SK-MEL-5 (cell line): ENCODE data around the gene STUB1. TPM values are rescaled to one million over a fixed set of nuclear protein-coding genes. Genes with fewer than 3 reads are reported as not detected.
"Not testable (repeated sequence)": the region's sequence is repeated elsewhere in the genome, so short reads cannot be mapped to it uniquely, and the experiment has no call there.

ENCODE experiments used
- DNase-seq: peaks from one replicate; pipeline ENCODE4 v3.0.0-alpha.2; 2016; ENCODE audit warnings: low read depth, low spot score
- in situ Hi-C: cut with HindIII; loops from 2 replicates; pipeline ENCODE4 v1.10.0; 2016; ENCODE audit warnings: low sequenced_read_pairs, high pct_unique_total_duplicates, low pct_unique_long_range_greater_than_20kb
- total RNA-seq: library from RNA; depleted of rRNA; stranded (reverse); fragments of >200 nt; shearing (Covaris generic); gene quantifications from 2 replicates; pipeline ENCODE4 v1.2.3, GENCODE V29; 2014

Gene STUB1
- total RNA-seq, 1 experiment from 2014 or later = 126 TPM

DNA sequence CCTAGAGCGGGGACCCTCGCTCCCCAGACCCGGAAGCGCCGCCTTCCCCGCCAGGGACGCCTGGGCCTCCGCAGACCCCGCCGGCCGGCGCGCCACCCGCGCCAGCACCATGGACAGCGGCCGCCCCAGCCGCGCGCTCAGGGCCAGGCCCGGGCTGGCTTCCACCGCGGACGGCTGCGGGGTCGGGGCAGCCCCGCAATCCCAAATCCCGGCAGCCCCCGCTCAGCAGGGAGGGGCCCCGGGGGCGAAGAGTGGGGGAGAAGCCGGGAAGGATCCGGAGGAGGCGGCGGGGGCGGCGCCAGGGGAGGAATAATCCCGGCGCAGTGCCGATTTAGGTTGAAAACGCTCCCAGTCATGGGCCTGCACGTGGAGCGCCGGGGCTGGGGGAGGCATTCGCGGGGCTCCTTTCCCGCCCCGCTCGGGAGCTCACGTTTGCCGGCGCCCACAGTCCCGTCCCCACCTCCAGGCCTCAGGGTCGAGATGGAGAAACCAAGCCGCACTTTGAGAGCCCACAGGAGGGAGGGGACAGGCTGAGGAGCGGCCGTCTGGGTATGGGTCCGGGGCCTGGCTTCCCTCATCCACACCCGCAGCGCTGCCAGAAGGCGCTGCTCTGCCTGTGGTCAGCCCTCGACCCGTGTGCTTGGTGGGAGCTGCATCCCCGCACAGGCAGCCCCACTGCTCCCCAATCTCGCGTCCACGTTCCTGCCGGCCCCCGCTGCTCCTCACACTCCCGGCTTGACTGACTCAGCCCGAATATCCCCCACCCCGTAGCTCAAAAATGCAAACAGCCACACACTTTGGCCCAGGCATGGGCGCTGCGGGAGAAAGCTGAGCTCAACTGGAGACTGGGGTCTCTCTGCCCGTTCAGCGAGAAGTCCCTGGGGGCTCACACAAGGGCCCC is 20.7 kb downstream of the STUB1 start:
- DNase-seq = no peak
- in situ Hi-C loops = no loop called here

DNA sequence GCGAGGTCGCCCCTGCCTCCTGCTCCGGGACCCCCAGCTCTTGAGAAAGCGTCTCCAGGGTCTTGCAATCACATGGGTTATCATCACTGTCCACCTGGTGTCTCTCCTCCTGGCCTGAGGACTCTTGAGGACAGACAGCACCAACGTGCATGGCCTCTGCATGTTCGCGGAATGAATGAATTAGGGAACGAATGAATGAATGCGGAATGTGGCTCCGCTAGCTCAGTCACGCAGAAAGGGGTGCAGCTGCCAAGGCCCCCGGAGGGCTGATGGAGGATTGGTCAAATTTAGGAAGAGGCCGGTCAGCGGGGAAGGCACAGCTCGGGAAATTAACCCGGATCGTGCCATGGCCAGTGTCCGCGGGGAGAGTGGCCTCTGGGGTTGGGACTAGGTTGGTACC is 22.1 kb downstream of the STUB1 start:
- in situ Hi-C loops = no loop called here
- no peak for DNase-seq

DNA sequence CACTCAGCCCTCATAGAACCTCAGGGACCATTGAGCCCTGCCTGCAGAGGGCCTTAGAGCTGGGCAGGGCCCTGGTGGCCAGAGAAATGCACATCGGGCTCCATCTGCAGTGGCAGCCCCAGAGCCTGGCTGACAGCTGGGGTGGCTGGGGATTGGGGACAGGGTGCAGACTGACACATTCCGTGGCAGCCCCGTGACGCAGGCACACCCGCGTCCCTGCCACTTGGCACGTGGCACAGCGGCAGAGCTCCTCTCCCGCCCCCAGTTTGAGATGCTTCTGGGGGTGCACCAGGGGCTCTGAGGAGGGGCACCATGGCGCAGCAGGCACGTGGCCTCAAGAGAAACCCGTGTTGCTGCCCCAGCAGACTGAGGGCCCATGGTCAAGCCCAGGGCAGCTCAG is 23.2 kb downstream of the STUB1 start:
- in situ Hi-C loops = no loop called here
- no peak for DNase-seq

DNA sequence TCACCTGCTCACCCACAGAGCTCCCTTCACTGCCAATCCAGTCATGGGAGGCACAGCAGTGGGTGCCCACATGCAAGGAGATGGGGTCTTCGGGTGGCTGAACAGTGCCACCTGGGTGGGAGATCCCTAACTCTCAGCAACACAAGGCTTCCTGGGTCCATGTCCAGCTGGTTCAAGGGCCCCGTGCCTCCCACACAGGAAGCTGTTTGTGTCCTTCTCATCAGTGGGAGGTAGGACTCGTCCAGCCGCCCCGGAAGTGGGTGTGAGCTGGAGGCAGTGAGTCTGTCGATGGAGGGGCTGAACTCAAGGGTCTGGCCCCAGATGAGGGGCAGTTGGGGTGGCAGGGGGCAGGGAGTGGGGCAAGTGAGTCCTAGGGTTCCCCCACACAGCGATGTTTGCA is 23.8 kb downstream of the STUB1 start:
- in situ Hi-C loops = no loop called here
- DNase-seq = no peak

DNA sequence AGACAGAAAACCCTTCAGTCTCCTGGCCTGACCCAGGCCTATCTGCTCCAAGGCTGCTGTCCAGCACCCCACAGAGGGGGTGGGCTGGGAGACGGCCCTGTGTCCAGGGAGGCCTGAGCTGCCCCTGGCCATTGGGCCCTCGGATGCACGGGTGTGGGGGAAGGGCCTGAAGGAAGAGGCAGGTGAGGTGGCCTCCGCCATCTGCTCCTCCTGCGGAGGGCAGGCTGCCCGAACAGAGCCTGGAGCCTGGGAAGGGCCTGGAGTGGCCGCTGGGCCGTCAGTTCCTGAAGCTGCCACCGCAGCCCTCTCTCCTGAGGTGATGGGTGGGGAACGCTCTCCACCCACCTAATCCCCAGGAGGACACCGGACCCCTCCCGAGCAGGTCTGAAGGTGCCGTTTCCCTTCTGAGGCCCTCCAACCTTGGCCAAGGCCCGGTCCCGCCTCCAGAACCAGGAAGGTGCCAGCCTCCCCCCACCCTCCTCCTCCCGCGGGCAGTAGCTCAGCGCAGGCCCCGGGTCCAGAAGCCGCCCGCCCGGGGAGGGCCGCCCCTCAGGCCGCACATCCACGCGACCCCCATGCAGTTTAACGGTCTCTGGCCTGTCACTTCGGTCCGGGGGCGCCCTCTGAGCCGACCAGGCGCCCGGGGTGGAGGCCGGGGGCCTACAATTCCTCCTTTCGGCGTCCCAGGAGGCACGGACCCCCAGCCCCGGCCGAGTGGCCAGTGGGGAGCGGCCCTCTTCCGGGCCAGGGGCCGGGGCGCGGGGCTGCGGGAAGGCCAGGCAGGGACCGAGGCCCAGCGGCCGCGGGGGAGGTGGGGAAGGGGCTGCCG is 24.6 kb downstream of the STUB1 start:
- in situ Hi-C loops = no loop called here
- no peak for DNase-seq

DNA sequence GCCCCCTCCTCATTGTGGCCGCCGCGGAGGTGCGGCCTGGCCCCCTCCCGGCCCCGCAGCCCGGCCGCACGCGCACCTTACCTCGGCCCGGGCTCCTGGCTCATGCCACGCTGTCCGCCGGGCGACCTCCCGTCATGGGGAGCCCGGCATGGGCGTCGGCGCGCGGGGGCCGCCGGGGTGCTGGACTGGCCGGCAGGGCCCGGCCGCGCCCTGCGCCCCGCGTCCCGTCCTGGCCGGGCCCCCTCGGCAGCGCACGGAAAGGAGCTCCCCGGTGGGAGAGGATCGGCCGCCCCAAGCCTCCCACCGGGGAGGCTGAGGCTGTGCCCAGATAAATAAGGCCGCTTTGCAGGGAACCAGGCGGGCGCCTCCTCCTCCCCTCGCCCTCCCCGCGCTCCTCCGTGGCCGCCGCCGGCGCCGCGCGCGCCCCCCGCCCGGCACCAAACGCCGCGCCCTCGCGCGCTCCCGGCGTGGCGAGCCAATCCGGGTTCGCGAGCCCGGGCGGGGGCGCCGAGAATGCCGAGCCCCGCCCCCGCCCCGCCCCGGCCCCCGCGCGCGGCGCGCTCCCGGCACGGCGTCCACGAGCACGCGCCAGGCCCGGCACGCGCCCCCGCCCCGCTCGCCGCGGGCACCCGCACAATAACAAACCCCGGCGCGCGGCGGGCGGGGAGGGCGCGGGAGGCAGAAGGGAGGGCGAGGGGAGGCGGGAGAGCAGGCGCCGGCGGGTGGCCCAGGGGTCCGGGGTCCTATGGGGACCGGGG is 25.4 kb downstream of the STUB1 start, which contains the start of gene FBXL16:
FBXL16 (minus strand) TSS at position 371 of the 758 bp plus-strand sequence. CDS start 8,396 bp downstream, outside the sequence.
- in situ Hi-C loops = no loop called here
- DNase-seq = peak; percentile 53

DNA sequence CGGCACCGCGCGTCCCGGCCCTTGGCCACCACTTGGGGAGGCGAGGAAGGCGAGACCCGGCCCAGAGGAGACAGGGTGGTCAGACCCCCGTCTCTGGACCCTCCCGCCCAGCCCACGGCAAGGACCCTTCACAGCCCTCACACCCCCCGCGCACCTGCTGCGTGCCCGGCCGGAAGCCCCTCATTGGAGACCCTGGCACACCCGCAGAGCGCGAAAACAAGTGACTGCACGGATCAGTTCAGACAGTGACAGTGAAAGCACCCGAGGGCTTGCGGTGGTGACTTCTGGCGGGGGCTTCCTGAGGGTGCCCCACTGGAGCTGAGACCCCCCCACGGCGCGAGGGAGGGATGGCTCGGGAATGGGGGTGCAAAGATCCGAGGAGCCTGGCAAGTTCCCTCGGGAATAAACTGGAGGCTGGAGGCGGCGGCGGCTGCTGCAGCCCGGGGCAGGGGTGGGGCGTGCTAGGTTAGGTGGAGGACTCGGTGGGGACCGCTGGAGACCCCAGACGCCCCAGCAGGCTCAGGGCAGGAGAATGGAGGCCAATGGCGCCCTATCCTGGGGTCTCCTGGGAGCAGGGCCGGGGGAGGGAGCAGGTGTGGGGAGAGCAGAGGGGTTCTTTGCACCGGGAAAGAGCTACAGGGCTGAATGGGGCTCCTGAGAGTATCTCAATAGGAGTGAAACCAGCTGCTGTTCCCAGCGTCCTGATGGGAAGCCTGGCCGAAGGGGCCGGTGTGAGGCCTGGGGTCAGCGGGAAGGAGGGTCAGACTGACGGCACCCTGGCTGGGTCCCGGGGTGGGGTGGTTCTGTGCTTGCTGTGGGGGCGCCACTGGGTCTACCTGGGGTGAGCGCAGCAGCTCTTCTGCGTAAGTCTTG is 26.2 kb downstream of the STUB1 start:
- DNase-seq = no peak
- in situ Hi-C loops = no loop called here

DNA sequence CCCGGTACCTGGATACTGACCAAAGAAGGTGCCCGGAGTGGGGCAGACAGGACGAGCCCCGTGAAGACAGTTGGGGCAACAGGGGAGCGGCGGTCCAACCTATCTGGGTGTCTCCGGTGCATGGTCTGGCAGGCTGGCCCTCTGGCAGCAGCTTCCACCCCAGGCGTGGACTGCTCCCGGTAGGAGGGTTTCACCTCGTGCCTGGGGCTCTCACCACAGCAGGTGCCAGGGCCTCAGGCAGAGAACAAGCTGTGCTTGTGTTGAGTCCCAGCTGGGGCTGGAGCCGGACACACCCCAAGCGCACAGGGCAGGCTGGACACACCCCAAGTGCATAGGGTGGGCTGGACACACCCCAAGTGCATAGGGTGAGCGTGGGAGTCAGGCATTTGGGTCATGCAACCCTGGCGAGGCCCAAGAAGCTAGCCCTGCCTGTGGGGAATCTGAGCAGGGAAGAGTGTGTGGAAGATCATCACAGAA is 26.9 kb downstream of the STUB1 start:
- in situ Hi-C loops = no loop called here
- DNase-seq = no peak

DNA sequence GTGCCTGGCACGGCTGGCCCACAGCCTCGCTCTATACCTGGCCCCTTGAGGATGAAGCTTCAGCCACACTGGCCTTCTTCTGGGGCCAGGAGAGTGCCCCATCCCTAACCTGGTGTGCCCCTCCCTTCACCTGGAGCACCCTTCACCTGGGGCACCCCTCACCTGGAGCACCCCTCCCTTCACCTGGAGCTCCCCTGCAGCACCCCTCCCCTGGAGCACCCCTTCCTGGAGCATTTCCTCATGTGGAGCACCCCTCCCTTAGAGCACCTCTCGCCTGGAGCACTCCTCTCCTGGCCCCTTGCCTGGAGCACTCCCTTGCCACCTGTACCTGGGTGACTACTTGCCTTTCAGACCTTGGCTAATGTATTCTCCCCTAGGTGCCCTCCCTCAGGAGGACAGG is 27.8 kb downstream of the STUB1 start:
- in situ Hi-C loops = no loop called here
- no peak for DNase-seq

DNA sequence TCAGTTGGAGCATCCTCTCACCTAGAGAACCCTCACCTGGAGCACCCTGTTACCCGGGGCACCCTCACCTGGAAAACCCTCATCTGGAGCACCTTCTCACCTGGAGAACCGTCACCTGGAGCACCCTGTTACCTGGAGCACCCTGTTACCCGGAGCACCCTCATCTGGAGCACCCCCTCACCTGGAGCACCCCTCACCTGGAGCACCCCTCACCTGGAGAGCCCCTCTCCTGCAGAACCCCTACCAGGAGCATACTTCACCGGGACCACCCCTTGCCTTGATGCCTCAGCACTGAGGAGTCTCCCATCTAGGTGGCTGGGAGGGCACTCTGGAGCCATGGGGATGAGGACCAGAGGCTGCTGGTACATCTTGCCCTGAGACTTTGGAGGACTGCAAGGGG is 28.7 kb downstream of the STUB1 start:
- DNase-seq = no peak
- in situ Hi-C loops = no loop called here

DNA sequence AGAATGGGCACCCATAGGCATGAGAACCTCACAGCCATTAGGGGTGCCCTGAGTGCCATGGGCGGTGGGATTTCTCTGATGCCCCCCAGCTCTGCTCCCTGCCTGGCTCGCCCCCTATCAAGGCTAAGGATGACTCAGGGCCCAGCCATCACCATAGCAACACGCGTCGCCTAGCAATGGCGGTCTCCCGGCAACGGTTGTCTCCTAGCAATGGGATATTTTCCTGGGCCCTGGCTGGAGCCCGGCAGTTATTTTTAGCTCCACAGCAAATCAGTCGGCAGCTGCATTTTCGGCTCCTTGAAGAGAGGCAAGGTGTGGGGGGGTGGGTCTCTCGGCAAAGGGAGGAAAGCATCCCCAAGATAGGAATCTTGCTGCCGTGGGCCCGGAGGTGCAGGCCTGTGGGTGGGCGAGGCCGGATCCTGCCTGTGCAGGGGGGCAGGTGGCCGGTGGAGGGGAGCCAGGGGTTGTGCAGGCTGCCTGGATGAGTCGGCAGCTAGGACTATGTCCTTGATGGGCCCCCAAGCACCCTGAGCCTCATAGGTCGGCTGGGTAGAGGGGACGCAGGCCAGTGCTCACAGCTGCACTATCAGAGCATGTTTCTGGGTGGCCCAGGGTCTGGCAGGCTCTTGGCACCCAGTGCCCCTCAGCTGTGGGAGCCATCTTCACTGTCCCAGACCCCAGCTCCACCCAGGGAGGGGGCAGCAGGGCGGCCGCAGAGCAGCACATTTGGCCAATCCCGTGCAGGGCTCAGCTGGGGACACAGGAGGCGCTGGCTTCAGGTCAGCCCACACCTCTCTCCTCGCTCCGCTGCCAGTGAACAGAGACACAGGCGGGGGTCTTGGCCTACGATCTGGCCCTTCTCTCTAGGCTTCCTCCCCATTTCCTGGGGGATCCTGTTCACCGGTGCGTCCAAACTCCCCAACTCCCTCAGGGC is 29.6 kb downstream of the STUB1 start:
- peak; percentile 48 for DNase-seq
- in situ Hi-C loops = no loop called here

DNA sequence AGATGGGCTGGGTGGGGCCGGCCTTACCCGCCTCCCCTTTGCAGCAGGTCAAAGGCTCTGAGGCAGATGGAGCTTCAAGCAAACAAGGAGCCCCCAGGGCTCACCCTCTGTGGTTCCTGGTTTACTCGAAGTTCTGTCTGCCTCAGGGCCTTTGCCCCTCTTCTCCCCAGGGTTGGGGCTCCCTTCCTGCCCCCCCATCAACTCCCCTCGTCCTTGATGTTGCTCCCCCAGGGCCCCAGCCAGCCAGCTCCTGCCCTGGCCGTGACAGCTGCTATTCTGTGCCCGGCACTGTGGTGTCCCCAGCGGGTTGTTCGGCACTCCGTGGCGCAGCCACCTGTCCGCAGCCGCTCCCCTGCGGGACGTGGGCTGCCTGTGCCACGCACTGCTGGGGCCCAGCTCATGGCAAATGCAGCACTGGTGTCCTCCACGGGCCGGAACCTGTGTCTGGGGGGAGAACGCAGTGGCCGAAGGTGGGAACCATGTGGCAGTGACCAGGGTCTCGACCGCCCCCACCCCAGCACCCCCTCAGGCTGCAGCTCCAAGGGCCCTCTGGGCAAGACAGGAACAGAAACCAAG is 30.4 kb downstream of the STUB1 start:
- in situ Hi-C loops = no loop called here
- no peak for DNase-seq

DNA sequence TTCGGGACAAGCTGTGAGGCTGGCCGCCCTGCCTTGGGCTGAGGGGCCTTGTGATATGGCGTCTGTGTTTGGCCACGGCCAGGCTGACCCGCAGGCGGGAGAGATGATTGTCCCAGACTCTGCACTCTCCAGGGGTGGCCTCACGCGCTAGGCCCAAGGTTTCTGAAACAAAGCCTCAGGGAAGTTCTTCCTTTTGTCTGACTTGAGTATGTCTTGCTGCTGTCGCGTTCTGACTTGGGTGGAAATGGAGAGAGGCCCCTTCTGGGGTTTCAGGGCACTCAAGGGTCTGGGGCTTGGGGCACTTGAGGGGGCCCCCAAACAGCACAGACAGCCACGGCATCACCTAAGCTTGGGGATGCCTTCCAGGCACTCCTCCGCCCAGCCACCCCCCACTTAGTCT is 30.9 kb downstream of the STUB1 start:
- DNase-seq = no peak
- in situ Hi-C loops = no loop called here

DNA sequence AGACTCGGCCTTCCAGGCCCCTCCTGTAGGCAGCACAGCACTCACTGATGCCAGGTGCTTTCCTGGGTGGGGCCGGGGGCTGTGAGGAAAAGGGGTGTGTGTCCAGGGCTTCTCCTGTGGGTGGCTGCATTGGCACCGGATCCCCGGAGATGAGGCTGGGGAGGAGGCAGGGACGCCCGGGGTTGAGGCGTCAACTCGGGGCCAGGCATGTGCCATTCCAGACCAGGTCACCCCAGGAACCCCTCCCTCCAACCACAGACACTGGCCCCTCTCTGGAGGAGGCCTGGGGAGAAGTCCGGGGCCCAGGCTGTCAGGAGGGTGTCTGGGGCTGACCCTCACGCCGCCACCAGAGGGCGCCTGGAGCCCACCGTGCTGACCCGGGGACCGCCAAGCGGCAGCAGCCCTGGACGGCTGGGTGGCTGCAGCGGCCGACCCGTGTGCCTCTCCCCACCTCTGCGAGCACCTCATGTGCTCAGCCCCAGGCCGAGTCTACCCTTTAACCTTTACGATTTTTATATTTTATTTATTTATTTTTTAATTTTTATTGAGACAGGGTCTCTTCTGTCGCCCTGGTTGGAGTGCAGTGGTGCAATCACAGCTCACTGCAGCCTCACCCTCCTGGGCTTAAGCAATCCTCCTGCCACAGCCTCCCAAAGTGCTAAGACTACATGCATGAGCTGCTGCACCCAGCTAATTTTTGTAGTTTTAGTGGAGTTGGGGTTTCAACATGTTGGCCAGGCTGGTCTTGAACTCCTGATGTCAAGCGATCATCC is 31.5 kb downstream of the STUB1 start:
- DNase-seq = peak; percentile 71
- in situ Hi-C loops = no loop called here

DNA sequence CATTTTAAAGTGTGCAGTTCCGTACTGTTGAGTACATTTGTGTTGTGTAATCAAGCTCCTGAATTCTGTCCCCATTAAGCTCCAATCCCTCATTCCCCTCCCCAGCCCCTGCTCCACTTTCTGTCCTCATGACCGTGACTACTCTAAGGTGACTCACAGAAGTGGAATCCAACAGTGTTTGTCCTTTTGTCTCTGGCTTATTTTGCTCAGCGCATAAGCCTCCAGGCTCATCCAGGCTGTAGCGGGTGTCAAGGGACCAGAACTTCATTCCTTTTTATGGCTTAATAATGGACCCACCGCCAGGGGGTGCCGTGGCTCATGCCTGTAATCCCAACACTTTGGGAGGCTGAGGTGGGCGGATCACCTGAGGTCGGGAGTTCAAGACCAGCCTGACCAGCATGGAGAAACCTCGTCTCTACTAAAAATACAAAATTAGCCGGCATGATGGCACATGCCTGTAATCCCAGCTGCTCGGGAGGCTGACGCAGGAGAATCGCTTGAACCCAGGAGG is 32.6 kb downstream of the STUB1 start:
- DNase-seq = peak; percentile 96
- in situ Hi-C loops = not testable (repeated sequence)
